Stimulated activated effector memory CD8-positive, alpha-beta T cell treated with anti-CD3 and anti-CD28 coated beads, Interleukin-12 subunit alpha, Interleukin-12 subunit beta, amount 100 ng/mL, for 72 hours (primary cell): ENCODE results near the gene TIGD2.
"Not testable (repeated sequence)": the region's sequence is repeated elsewhere in the genome, so short reads cannot be mapped to it uniquely, and the experiment has no call there.

Experiments
- ATAC-seq: fragments of 150-1000 bp; cut with Tn5 transposase; 2 replicates; pipeline ENCODE4 v1.10.0; 2021
- DNase-seq, 2 donors: peaks; one replicate each; pipeline ENCODE4 v3.0.0; 2021 to 2022; ENCODE audit warnings: low spot score in 2 of 2
- H3K27ac Mint-ChIP-seq: one replicate; pipeline ENCODE4 v1.8.0; 2022; ENCODE audit warnings: mild to moderate bottlenecking, mixed read lengths
- H3K36me3 Mint-ChIP-seq: one replicate; pipeline ENCODE4 v1.8.0; 2022; ENCODE audit warnings: mild to moderate bottlenecking, mixed read lengths
- H3K4me1 Mint-ChIP-seq: one replicate; pipeline ENCODE4 v1.8.0; 2022; ENCODE audit warnings: mixed read lengths
- H3K4me3 Mint-ChIP-seq: one replicate; pipeline ENCODE4 v1.8.0; 2022; ENCODE audit warnings: mild to moderate bottlenecking, mixed read lengths
- H3K9me3 Mint-ChIP-seq: one replicate; pipeline ENCODE4 v1.8.0; 2022; ENCODE audit warnings: mixed read lengths

TIGD2 gene

DNA sequence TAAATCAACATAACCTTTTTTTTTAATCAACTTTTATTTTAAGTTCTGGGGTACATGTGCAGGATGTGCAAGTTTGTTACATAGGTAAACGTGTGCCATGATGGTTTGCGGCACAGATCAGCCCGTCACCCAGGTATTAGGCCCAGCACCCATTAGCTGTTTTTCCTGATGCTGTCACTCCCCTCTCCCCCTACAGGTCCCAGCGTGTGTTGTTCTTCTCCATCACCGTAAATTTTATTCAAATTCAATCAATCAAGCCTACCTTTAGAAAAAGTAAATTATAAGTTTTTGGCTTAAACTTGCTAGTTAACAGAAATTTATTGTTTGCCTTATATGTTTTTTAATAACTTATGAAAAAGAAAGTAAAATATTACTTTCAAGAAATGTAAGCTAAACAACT is 25.9 kb downstream of the TIGD2 start:
- no peak overlapping the region for H3K27ac Mint-ChIP-seq
- H3K9me3 Mint-ChIP-seq = no peaks in the 10 kb centered on the region
- no peaks in the 10 kb centered on the region for H3K36me3 Mint-ChIP-seq
- H3K4me3 Mint-ChIP-seq = no peak overlapping the region
- DNase-seq = no peak
- H3K4me1 Mint-ChIP-seq = no peaks in the 10 kb centered on the region
- no peak for ATAC-seq

DNA sequence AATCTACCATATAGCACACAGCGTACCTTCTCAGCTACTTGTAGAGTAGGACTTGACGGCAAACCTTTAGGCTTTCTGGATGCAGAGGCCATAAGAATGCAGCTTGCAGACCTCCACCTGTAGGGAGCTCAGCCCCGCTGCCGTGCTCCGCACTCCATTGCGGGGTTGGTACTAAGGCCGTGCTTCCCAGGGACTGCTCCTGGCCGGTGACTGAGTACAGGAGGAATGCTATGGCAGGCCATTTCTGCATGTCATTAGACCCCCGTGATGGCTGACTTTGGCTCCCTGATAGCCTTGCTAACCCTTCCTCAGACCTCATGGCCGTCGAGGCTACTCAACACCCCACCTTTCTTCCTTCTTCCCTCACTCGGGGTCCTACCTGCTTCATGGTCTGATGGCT is 26.4 kb downstream of the TIGD2 start:
- H3K36me3 Mint-ChIP-seq = no peaks in the 10 kb centered on the region
- DNase-seq = no peak
- no peak overlapping the region for H3K4me3 Mint-ChIP-seq
- ATAC-seq = no peak
- H3K27ac Mint-ChIP-seq = no peak overlapping the region
- no peaks in the 10 kb centered on the region for H3K9me3 Mint-ChIP-seq
- no peaks in the 10 kb centered on the region for H3K4me1 Mint-ChIP-seq

DNA sequence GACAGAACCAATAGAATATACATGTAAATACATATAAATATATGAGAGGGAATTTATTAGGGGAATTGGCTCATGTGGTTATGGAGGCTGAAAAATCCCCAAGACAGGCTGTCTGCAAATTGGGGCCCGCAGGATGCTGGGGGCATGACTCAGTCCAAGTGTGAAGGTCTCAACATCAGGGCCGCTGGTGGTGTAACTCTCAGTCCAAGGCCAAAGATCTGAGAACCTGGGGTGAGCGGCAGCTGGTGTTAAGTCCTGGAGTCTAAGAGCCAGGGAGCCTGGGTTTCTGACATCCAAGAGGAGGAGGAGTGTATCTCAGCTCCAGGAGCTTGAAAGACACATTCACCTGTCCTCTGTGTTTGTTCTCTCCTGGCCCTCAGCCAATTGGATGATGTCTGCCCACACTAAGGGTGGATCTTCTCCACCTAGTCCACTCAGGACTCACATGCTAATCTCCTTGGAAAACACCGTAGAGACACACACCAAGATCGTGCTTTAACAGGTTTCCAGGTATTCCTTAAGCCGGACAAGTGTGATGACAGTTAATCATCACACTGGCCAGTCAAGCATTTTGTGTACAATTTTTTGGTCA is 28.9 kb downstream of the TIGD2 start:
- no peak for DNase-seq
- H3K9me3 Mint-ChIP-seq = no peaks in the 10 kb centered on the region
- ATAC-seq = no peak
- no peaks in the 10 kb centered on the region for H3K4me1 Mint-ChIP-seq
- no peak overlapping the region for H3K27ac Mint-ChIP-seq
- H3K36me3 Mint-ChIP-seq = no peaks in the 10 kb centered on the region
- H3K4me3 Mint-ChIP-seq = no peak overlapping the region

DNA sequence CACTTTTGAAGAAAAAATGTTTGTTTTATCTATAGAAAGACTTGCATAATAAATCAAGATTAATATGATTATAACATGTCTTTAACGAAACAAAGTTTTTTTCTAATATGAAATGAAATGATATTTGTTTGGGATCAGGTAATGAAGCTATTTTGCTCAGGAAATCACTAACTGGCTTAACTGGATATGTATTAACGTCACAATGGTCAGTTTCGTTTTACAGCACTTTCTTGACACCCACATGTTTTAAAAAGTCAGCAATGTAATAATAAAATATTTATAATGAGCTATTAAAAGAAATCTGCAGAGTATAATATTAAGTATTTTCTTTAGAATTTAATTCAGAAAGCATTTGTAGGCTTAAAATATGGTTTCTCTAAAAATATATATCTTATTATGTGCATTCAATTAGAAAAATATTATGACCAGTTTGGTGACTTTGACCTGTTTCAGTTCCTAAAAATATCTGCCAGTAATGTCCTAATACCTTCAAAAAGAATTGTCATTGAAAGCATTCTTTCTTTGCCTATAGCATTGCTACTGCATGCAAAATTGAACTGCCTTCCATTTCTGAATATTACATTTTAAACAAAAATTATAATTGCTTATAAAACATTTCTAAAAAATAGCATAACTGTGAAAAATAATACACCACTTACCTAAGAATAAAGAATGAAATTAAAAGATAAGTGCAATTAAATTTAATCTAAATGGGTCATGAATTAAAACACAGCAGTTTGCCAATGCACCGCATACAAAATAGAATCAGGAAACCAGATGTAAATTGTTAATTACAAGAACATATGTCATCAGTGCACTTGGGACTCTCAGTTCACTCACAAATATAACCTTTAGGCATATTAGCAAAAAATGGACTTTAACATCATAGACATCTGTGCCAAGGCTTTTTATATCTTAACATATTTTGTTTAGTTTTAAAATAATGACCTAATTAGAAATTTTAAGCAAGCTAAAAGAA is 31.6 kb downstream of the TIGD2 start:
- no peak for ATAC-seq
- Mint-ChIP-seq H3K4me3 (no peak overlapping the region), H3K27ac (no peak overlapping the region), H3K9me3 (no peaks in the 10 kb centered on the region), H3K4me1 (no peaks in the 10 kb centered on the region), H3K36me3 (no peaks in the 10 kb centered on the region)
- DNase-seq = no peak

DNA sequence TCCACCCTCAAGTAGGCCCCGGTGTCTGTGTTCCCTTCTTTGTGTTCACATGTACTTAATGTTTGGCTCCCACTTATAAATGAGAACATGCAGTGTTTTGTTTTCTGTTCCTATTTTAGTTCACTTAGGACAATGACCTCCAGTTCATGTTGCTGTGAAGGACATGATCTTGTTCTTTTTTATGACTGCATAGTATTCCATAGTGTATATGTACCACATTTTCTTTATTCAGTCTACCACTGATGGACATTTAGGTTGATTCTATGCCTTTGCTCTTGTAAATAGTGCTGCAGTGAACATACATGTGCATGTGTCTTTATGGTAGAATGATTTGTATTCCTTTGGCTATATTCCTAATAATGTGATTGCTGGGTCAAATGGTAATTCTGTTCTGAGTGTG is 33.3 kb downstream of the TIGD2 start:
- H3K4me1 Mint-ChIP-seq, H3K36me3 Mint-ChIP-seq, ATAC-seq, DNase-seq, H3K9me3 Mint-ChIP-seq, H3K27ac Mint-ChIP-seq, H3K4me3 Mint-ChIP-seq: not testable (repeated sequence)

DNA sequence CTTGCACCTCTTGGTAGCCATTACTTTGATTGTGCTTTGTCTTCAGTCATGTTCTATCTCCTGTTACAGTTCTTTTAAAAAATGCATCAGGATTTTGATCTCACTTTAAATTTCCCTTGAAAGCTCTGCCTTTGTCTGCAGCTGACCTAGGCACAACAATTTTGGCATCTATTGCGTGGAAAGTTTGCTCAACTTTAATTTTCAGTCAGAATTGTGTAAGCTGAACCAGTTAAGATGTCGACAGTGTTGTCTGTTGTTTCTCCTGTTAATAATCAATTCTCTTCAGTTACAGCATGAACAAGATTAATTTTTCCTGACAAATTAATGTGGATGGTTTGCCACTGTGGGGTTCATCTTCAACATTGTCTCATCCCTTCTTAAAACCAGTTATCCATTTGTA is 34.9 kb downstream of the TIGD2 start:
- Mint-ChIP-seq H3K4me3 (no peak overlapping the region), H3K9me3 (no peaks in the 10 kb centered on the region), H3K27ac (no peak overlapping the region), H3K4me1 (no peaks in the 10 kb centered on the region), H3K36me3 (no peaks in the 10 kb centered on the region)
- ATAC-seq = no peak
- DNase-seq = no peak

DNA sequence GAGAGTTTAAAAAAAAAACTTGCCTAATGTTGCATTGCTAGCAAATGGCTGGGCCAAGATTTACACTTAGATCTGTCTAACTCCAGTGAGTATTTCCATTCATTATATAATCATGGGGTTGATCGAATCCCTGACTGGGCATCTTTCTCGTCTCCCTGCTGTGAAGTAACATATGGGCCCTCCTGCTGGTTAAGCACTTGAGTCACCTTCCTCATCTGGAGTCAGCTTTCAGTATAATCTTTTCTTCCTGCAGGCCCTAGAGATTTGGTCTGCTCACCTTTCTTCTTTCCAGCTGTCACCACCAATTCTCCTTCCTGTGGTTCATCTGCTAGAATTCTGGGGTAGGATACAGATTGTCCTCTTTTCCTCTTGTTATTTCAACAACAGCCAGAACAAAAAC is 41.6 kb downstream of the TIGD2 start:
- Mint-ChIP-seq H3K27ac (no peak overlapping the region), H3K36me3 (no peaks in the 10 kb centered on the region)
- ATAC-seq = no peak

DNA sequence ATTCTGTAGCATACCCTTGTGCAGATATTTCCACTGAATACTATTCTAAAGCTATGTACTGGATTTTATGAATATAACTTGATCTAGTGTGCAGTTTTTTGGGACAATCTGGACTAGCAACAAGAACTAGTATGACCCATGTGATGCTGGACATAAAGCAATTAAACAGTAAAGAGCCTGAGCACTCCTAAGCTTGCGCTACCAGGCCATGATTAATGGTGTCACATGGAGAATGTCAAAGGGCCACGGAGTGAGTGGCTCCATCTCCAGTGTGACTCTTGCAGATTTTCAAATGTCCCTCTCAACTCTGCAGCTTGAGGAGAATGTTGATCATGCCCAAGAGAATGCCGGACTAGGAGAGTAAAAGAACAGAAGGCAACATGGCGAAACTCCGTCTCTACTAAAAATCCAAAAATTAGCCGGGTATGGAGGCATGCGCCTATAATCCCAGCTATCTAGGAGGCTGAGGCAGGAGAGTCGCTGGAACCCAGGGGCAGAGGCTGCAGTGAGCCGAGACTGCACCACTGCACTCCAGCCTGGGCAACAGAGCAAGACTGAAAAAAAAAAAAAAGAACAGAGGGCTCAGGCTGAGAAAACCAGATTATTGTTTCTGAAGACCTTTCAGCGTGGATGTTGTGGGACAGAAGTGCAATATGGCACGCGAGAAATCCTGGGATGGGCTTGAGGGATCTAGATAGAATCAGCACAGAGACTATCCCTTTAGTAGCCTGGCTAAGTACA is 45.0 kb downstream of the TIGD2 start:
- H3K27ac Mint-ChIP-seq = no peak overlapping the region
- no peaks in the 10 kb centered on the region for H3K36me3 Mint-ChIP-seq
- DNase-seq (no peak), ATAC-seq (no peak)
- H3K9me3 Mint-ChIP-seq = no peaks in the 10 kb centered on the region
- no peaks in the 10 kb centered on the region for H3K4me1 Mint-ChIP-seq
- H3K4me3 Mint-ChIP-seq = no peak overlapping the region

More for the DNA sequence above, 41.6 kb downstream of the TIGD2 start:
- Mint-ChIP-seq H3K4me1 (no peaks in the 10 kb centered on the region), H3K4me3 (no peak overlapping the region), H3K9me3 (no peaks in the 10 kb centered on the region)
- DNase-seq = no peak

DNA sequence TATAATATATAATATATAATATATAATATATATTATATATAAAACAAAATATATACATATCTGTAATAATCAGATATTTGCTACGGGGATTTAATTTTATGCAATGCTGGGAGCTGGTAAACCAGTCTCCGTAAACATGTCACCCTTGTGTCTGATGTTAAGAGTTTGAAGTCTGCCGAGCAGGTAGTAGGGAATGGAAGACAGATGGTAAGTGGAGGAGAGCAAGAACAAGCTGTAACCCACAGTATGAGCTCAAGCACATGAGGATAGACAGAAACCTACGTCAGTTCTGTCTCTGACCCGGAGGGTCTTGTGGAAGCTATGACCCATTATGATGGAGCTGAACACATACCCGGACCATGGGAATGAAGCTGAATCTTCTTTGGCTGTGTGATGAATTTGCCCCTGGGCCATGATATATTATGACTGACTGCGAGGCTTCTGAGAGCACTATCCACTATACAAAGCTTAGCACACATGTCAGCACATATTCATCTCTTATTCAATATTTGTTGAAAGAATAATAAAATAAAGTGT is 46.2 kb downstream of the TIGD2 start:
- no peak for ATAC-seq

DNA sequence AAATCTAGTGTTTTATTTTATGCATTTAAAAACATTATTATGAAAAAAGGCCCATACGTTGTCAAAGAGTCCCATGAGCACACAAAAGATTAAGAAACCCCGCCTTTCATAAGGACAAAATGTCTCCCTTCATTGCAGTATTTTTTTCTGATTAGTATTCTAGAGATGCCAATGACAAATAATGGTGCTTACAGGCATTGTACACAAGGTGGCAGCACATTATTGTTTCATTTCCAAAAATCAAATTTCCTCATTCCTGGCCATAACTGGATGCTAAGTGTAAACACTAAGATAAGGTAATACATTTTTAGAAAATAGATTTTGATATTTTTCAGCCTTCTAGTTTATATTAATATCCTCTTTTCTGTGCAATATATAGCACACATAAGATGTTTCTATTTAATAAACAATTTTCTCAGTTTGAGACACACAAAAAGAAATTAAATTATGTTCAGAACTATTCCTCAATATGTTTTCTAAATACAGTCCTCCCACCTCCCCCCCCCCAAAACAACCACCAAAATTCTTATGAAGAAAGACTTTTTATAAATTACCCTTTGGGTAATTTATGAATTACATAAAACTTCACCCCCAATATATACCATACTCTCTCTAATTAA is 47.7 kb downstream of the TIGD2 start:
- Mint-ChIP-seq H3K9me3 (no peaks in the 10 kb centered on the region), H3K4me1 (no peaks in the 10 kb centered on the region), H3K27ac (no peak overlapping the region), H3K36me3 (no peaks in the 10 kb centered on the region), H3K4me3 (no peak overlapping the region)
- ATAC-seq (no peak), DNase-seq (no peak)

More for the DNA sequence above, 46.2 kb downstream of the TIGD2 start:
- H3K27ac Mint-ChIP-seq = no peak overlapping the region
- no peaks in the 10 kb centered on the region for H3K9me3 Mint-ChIP-seq
- no peaks in the 10 kb centered on the region for H3K36me3 Mint-ChIP-seq
- no peak overlapping the region for H3K4me3 Mint-ChIP-seq
- no peak for DNase-seq
- H3K4me1 Mint-ChIP-seq = no peaks in the 10 kb centered on the region

DNA sequence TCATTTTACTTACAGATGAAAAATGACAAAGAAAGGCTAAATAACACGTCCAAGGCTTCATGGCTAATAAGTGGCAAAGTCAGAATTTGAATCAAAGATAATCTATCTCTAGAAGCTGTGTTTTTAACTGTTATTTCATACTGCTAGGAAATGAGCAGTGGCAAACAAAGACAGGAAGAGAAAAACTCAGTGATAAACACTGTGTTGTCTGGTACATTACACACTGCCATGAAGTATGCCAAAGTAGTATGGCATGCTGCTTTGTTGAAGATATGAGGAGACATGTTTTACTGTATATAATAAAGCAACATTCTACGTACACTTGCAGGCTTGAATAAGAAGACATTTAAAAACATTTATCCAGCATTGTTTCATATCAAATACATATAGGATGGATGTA is 49.5 kb downstream of the TIGD2 start:
- no peaks in the 10 kb centered on the region for H3K4me1 Mint-ChIP-seq
- H3K4me3 Mint-ChIP-seq = no peak overlapping the region
- ATAC-seq (no peak), DNase-seq (no peak)
- no peaks in the 10 kb centered on the region for H3K36me3 Mint-ChIP-seq
- no peak overlapping the region for H3K27ac Mint-ChIP-seq
- H3K9me3 Mint-ChIP-seq = no peaks in the 10 kb centered on the region

DNA sequence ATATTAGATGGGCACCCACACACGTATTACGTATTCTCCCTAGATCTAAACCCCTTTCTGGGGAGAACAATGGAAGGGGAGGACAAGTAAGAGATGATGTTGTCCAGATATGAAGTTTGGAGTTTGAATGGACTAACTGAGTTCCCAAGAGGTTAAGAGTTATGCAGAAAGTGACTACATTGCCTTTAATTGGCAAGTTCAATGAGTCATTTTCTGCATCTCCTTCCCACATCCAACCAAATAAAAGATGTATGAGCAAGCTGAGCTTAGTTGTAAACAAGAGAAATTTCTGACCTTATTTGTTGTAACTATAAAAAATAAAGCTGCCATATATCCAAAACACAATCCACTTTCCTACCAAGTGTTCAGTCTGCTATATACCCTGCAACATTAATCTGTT is 50.5 kb downstream of the TIGD2 start:
- no peaks in the 10 kb centered on the region for H3K4me1 Mint-ChIP-seq
- H3K4me3 Mint-ChIP-seq = no peak overlapping the region
- DNase-seq = no peak
- H3K9me3 Mint-ChIP-seq = no peaks in the 10 kb centered on the region
- no peak for ATAC-seq
- H3K27ac Mint-ChIP-seq = no peak overlapping the region
- no peaks in the 10 kb centered on the region for H3K36me3 Mint-ChIP-seq

DNA sequence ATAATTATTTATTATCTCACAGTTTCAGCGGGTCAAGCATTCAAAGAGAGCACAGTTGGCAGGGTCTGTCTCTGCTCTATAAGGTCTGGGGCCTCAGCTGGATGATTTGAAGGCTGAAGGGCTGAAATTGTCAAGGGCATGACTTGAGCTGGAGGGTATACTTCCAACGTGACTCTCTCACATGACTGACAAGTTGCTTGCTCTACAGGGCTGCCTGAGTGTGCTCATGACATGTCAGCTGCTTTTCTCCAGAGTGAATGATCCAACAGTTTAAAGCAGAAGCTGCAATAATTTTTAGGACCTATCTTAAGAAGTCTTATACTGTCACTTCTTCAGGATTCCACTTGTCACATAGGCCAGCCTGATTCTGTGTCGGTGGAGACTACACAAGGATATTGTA is 51.2 kb downstream of the TIGD2 start:
- ATAC-seq = no peak
- DNase-seq = no peak
- H3K4me3 Mint-ChIP-seq = no peak overlapping the region
- no peaks in the 10 kb centered on the region for H3K36me3 Mint-ChIP-seq
- no peaks in the 10 kb centered on the region for H3K4me1 Mint-ChIP-seq
- H3K27ac Mint-ChIP-seq = no peak overlapping the region
- no peaks in the 10 kb centered on the region for H3K9me3 Mint-ChIP-seq

DNA sequence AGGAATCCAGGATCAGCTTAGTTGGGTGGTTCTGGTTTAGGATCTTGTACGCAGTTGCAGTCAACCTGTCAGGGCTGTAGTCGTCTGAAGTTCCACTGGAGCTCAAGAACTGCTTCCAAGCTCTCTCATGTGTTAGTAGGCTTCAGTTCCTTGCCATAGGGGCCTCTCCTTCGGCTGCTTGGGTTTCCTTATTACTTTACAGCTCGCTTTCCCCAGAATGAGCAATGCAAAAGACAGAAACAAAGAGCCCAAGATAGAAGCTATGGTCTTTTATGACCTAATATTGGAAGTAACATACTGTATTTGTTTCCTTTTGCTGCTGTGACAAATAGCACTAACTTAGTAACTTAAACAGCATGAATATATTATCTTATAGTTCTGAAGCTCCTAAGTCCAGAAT is 51.7 kb downstream of the TIGD2 start:
- Mint-ChIP-seq H3K4me3 (no peak overlapping the region), H3K4me1 (no peaks in the 10 kb centered on the region), H3K9me3 (no peaks in the 10 kb centered on the region), H3K36me3 (no peaks in the 10 kb centered on the region), H3K27ac (no peak overlapping the region)
- DNase-seq = no peak
- ATAC-seq = peak; percentile 63

DNA sequence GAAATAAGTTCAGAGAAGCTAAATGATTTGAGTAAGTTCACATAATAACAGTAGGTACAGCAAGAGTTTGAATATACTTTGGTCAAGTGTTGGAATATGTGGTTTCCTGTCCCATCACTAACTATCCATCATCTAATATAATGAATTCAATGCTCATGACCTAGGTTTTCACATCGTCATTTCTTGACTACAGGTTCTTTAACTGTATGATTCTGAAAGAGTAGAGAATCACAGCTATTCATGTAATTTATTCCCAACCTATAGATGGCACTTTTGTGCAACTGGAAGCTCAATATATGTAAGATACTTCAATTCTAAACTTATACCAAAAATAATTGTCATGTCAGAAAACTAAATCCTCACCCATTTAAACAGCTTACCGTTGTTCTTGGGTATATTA is 53.1 kb downstream of the TIGD2 start:
- DNase-seq (no peak), ATAC-seq (peak; percentile 85)
- no peaks in the 10 kb centered on the region for H3K4me1 Mint-ChIP-seq
- no peaks in the 10 kb centered on the region for H3K9me3 Mint-ChIP-seq
- H3K27ac Mint-ChIP-seq = no peak overlapping the region
- H3K36me3 Mint-ChIP-seq = no peaks in the 10 kb centered on the region
- H3K4me3 Mint-ChIP-seq = no peak overlapping the region
